ENCODE data around the gene LRAT. TPM values are rescaled to one million over a fixed set of nuclear protein-coding genes. Genes with fewer than 3 reads are reported as not detected.

The LRAT gene
- total RNA-seq, 1 donor from 2014 or later: not detected

GRCh38 chr4:154757713-154758112 lies 13.9 kb downstream of the LRAT start:
- intact Hi-C loops (cut with micrococcal nuclease): no loop called here

DNA sequence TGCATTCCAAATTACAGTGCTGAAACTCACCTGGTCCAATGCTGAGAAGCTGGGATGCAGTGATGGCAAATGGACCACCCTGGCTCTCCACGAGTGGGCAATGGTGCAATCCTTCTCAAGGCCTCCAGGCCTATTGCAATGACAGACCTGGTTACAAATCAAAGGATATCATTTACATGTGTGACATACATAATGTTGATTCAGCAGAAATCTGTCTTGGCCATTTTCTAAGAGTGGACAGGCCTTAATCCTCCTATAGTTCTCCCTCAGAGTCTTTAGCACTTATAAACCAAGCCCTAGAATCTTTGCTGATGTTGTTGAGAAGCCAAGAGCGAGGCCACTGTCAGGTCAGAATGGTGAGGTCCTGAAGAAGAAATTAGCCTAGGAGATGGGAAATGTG lies 17.1 kb downstream of the LRAT start:
- intact Hi-C loops (cut with micrococcal nuclease): no loop called here

- intact Hi-C loops (cut with micrococcal nuclease): no loop called here
Measured at GRCh38 chr4:154778264-154778663, 34.5 kb downstream of the LRAT start.

- intact Hi-C loops (cut with micrococcal nuclease): no loop called here
Measured at GRCh38 chr4:154779362-154779947, 35.7 kb downstream of the LRAT start.

GRCh38 chr4:154781126-154781982 lies 37.6 kb downstream of the LRAT start, which contains the start of gene RBM46:
Gene RBM46 (plus strand): TSS chr4:154781272. CDS start chr4:154796753, 15,481 bp downstream.
- intact Hi-C loops (cut with micrococcal nuclease): no loop called here

- intact Hi-C loops (cut with micrococcal nuclease): no loop called here
Measured at GRCh38 chr4:154781983-154782293, 38.1 kb downstream of the LRAT start.

Other genes starting within 250 kb of the LRAT start
- gene PLRG1, start 193.6 kb upstream of the LRAT start, total RNA-seq: 80.9 and 84.1 TPM in 2 replicates
- not detected in 2 replicates for gene FGB, start 181.0 kb upstream of the LRAT start, total RNA-seq
- not detected in 2 replicates for gene FGA, start 153.3 kb upstream of the LRAT start, total RNA-seq
- gene FGG, start 131.3 kb upstream of the LRAT start, total RNA-seq: not detected in 2 replicates
- not detected in 2 replicates for gene RBM46, start 37.3 kb downstream of the LRAT start, total RNA-seq

Data from T-helper 2 cell treated with Interferon-gamma antibody and Interleukin-4, amounts not matched to agents 100 ng/mL and 5 ng/mL, for 36 hours (primary cell).